GM18502 (cell line): ENCODE results near the gene SMAD4.
"Not testable (repeated sequence)": the region's sequence is repeated elsewhere in the genome, so short reads cannot be mapped to it uniquely, and the experiment has no call there.

Experiments
- ATAC-seq: cut with Tn5 transposase; IDR thresholded peaks from one replicate; pipeline ENCODE4 v1.9.1; 2021; ENCODE audit warnings: mild to moderate bottlenecking; ENCODE audit not compliant: unreplicated experiment, poor library complexity

The SMAD4 gene

GRCh38 chr18:51107082-51107481 is 77.1 kb downstream of the SMAD4 start:
- ATAC-seq: peak; percentile 63

GRCh38 chr18:51107598-51108305 is 77.7 kb downstream of the SMAD4 start:
- ATAC-seq: no peak

GRCh38 chr18:51108330-51108729 is 78.3 kb downstream of the SMAD4 start:
- ATAC-seq: no peak

- ATAC-seq: peak; percentile 87
Observed at GRCh38 chr18:51110073-51110797, 80.2 kb downstream of the SMAD4 start.

GRCh38 chr18:51111633-51112355 is 81.8 kb downstream of the SMAD4 start:
- not testable (repeated sequence) for ATAC-seq

GRCh38 chr18:51116996-51117395 is 87.0 kb downstream of the SMAD4 start:
- not testable (repeated sequence) for ATAC-seq

- not testable (repeated sequence) for ATAC-seq
Observed at GRCh38 chr18:51119561-51119960, 89.5 kb downstream of the SMAD4 start.

- ATAC-seq: not testable (repeated sequence)
Observed at GRCh38 chr18:51119976-51120375, 90.0 kb downstream of the SMAD4 start.

- ATAC-seq: no peak
Observed at GRCh38 chr18:51120809-51121596, 91.0 kb downstream of the SMAD4 start.

GRCh38 chr18:51121597-51121857 is 91.5 kb downstream of the SMAD4 start:
- no peak for ATAC-seq

GRCh38 chr18:51122266-51123045 is 92.4 kb downstream of the SMAD4 start:
- no peak for ATAC-seq

GRCh38 chr18:51123046-51123395 is 93.0 kb downstream of the SMAD4 start:
- ATAC-seq: no peak

- ATAC-seq: no peak
Observed at GRCh38 chr18:51123481-51123880, 93.5 kb downstream of the SMAD4 start.

- no peak for ATAC-seq
Observed at GRCh38 chr18:51123936-51124486, 94.0 kb downstream of the SMAD4 start.

GRCh38 chr18:51125976-51126375 is 96.0 kb downstream of the SMAD4 start:
- ATAC-seq: no peak

- ATAC-seq: no peak
Observed at GRCh38 chr18:51127664-51128063, 97.7 kb downstream of the SMAD4 start.

GRCh38 chr18:51128533-51128932 is 98.5 kb downstream of the SMAD4 start:
- no peak for ATAC-seq

GRCh38 chr18:51132256-51132935 is 102.4 kb downstream of the SMAD4 start:
- no peak for ATAC-seq

- ATAC-seq: no peak
Observed at GRCh38 chr18:51133580-51134160, 103.7 kb downstream of the SMAD4 start.
